GM21360 (cell line): ENCODE measurements around the gene CRYBB1.

Source experiments
- ATAC-seq: cut with Tn5 transposase; IDR thresholded peaks from one replicate; pipeline ENCODE4 v1.9.1; 2021; ENCODE audit warnings: mild to moderate bottlenecking, moderate library complexity; ENCODE audit not compliant: unreplicated experiment

Gene CRYBB1

DNA sequence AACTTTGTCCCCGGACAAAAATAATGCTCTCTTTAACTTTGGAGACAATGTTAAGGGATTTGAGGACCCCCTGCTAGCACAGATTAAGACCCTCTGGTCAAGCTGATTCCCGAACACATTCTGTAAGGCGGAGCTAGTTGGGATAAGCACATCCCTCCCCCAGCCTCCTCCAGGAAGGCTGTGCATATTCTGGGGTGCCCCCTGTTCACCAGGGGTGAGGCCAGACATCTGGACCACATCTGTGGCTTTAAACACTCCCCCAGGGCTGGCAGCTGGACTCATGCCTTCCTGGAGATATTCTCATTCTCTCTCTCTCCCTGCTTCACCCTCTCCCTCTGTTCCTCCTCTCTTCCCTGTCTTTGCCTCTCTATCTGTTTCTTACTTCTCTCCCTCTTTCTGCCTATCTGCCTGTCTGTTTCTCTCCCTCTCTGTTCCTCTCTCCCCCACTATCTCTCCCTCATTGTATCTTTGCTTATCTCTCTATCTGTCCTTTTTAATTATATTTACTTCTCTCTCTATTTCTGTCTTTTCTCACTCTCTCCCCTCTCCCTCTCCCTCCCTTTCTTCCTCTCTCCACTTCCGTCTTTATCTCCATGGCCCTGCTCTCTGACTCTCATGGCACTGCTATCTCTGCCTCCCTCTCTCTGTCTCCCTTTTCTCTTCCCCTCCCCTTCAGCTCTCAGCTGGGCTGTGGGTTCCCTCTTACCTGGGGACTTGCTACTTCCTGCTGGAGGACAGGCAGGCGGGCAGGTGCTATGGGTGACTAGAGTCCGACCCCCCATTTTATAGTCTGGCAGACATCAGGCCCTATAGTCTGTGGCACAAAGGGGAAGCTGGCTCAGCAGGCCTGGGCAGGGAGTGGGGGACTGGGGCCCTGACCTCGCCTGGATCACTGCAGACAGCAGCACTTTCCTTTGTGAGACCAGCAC is at the start of gene CRYBB1:
TSS of gene CRYBB1 (minus strand) at position 757 of the 929 bp plus-strand sequence. CDS start 1,708 bp downstream, outside the sequence.
- ATAC-seq, result no peak

DNA sequence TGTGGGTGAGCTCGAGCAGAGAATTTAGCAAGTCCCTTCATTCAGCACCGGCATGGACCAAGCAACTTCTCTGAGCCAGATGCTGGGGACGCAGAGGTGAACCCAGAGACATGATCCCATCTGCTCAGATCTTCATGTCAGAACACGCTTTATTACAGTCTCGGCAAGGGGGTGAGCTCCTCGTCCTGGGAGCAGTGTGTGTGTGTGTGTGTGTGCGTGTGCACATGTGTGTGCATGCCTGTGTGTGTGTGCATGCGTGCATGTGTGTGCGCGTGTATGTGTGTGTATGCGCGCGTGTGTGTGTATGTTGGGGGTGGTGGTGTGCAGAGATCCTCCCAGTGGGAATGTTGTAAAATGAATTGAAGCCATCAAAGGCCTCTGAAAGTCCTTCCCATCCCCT is 49.3 kb upstream of the CRYBB1 start:
- no peak for ATAC-seq

DNA sequence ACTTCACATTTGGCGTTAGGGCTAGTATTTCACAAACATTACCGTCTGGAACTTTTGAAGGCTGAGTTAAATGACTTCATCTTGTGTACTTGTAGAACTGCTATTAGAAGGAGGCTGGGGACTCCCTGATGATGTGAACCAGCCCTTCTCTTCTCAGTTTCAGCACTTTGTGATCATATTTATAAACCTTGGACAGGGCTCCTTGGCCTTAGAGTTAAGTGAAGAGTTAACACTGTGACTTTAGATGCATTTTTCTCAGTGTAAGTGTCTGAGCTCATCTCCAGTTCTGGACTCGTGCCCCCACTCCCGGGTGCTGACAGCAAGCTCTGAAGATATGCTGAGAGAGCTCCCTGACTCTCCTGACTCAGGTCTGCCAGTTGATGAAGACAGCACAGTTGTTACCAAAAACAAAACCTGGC is 48.0 kb upstream of the CRYBB1 start:
- ATAC-seq, result no peak

DNA sequence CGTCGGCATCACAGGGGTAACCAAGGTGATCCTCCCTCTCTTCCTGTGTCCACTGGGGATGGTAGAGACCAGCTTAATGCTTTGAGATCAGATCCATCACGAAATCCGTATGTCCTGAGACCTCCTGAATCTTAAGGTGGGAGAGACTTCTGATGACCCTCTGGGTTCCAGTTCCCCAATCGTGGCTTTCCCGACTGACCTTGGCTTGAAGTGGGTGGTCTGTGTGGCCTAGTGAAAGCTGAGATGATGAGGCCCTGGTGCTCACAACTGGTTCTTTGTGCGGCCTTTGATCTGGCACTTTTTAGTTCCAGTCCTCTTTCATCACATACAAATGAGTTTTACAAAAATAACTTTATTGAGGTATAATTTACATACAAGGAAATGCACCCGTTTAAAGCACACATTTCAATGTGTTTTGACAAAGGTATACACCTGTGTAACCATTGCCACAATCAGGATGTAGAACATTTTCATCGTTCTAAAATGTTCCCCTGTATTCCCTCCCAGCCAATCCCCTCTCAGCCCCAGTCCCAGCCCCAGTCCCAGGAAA is 45.6 kb upstream of the CRYBB1 start:
- no peak for ATAC-seq

DNA sequence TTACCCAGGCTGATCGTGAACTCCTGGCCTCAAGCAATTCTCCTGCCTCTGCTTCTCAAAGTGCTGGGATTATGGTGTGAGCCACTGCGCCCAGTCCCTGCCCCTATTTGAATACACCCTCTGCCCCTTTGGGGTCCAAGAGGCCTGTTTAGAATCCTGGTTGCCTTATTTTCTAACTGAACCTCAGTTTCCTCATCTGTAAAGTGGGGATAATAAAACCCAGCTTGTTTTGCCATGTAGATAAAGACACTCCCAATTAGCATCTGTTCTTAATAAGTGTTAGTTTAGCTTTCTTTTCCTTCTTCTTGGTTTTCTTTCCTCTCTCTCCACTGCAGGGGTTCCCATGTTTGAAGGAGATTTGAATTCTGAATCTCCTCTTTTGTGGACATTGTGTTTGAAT is 44.3 kb upstream of the CRYBB1 start:
- ATAC-seq, result no peak

DNA sequence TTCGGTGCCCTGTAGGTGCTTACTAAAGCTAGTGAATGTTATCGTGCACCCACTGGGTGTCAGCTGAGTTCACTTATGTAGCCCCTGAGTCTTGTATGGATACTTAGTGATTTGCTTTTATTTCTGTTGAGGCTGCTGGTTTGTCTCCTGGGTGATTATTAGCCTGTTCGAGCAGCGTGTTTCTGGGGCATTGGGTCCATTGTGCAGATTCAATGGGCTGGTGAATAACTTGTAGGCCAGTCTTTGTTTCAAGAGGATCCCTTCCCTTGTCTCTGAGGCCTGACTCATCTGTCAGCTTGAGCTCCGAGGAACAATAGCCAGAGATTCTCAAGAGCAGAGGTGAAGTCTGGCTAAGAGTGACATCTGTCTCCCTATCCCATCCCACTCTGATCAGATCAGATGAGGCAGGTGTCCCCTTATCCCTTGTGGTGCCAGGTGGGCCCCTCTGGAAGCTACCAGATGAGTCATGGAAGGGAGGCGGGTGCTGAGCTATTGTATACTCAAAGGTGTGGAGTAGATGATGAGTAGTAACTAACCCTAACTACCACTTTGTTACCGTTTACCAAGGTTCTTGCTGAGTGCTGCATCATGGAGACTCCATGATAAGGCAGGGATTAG is 43.2 kb upstream of the CRYBB1 start:
- no peak for ATAC-seq

DNA sequence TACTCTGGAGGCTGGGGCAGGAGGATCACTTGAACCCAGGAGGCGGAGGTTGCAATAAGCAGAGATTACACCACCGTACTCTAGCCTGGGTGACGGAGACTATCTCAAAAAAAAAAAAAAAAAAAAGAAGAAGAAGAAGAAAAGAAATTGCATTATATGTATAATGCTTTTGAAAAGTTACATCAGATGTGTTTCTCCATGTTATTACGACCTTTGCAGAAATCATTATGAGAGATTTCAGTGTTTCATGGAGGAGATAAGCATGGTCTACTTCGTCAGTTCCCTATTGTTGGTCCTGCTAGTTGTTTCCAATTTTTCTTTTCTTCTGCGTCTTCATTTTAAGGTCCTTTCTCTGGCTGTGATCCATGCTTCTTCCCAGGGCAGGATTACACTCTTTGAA is 42.5 kb upstream of the CRYBB1 start:
- ATAC-seq, result no peak

DNA sequence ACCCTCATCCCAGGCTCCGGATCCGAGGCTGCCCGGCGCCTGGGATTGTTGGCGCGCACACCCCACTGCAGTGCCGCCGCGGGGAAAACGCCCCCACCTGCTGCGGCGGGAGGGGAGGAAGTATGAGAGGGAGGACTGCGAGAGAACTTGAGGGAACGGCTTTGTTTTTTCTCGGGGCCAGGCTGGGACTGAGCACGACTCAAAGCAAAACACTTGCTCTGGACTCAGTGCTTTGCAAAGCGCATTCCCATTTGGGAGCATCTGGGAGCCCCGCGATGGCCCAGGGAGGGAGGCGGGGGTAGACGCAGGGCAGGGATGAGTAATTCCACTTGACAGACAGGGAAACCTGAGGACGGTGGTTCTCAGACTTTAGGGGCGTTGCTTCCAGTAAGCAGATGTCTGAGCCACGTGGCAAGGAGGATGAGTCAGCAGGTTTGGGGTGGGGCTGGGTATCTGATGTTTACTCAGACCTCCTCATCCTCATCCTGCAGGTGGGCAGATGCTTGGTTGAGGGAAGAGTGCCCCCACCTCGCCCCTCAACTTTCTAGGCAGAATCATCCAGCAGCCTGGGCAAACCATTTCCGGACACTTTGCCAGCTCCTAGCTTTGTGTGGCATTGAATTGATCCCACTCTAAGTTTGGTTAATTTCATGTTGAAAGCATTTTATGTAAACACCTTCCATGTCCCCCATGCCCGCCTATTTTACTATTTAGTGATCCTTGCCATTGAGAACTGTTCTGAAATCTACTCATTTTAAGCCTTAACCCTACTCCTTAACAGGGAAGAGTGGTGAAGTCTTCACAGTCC is 41.0 kb upstream of the CRYBB1 start:
- ATAC-seq, result no peak

DNA sequence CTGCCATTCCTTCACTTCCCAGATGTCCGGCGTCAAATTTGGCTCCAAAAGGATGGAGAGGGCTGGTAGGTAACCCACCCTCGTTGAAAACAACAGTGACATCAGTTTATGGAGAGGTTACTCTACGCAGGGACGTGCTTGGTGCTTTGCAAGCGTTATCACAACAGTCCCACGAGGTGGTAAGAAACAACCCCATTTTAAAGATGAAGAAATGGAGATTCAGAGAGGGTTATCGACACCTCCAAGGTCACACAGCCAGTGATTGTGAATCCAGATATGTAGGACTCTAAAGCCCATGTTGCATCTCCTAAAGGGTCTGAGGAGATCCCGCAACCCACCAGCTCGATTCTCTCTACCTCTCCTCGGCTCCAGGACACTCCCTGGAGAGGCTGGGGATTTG is 40.3 kb upstream of the CRYBB1 start:
- ATAC-seq, result no peak

DNA sequence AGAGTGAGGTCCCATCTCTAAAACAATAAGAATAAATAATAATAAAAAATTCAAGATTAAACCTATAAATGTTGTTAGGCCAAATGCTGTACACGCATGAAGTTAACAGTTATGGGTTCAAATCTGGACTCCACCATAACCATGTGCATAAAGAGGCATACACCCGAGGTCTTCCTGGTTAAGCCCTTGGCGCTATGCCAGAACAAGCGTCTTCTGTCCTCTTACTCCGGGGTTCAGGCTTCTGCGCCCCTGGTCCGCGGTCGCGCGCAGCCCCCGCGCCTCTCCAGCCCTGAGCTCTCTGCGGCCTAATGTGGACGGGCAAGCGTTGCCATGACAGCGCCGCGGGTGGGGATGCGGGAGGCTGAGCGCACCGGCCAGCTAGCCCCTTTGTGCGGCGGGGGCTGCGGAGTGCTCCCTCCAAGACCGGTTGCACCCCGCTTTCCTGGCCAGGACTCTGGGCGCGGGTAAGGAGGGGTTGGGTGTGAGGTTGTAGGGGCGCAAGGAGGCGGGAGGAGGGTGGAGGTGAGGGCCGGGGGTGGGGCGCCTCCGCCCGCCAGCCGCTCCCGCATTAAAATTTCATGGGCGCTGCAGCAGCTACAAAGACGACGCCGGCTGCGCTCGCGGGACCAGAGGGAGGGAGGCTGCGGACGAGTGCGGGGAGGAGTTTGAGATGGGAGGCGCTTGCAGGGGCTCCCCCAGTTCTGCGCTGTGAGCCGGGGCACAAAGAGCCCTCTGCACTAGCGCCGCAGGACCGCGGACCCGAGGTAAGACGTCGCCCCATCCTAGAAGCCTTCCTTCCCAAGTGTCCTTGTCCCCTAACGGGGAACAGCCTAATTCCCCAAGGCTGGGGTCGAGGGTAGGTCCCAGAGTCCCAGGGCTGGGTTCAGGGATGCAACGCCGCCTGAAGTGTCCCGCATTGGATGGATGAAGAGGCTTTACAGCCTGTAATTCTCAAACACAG is 39.3 kb upstream of the CRYBB1 start, which contains the start of gene MIAT:
TSS of gene MIAT (plus strand) at position 698 of the 961 bp plus-strand sequence.
- ATAC-seq, result no peak

DNA sequence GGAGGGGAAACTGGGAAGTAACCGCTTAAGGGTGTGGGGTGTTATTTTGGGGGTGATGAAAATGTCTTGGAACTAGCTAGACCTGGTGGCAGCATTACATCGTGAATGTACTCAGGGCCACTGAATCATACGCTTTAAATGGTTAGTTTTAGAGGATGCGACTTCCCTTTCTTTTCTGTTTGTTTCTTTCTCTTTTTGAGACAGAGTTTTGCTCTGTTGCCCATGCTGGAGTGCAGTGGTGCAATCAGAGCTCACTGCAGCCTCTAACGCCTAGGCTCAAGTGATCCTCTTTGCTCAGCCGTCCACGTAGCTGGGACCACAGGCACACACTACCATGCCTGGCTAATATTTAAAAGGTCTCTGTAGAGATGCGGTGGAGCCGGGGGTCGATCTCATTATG is 34.0 kb upstream of the CRYBB1 start:
- ATAC-seq, result no peak

DNA sequence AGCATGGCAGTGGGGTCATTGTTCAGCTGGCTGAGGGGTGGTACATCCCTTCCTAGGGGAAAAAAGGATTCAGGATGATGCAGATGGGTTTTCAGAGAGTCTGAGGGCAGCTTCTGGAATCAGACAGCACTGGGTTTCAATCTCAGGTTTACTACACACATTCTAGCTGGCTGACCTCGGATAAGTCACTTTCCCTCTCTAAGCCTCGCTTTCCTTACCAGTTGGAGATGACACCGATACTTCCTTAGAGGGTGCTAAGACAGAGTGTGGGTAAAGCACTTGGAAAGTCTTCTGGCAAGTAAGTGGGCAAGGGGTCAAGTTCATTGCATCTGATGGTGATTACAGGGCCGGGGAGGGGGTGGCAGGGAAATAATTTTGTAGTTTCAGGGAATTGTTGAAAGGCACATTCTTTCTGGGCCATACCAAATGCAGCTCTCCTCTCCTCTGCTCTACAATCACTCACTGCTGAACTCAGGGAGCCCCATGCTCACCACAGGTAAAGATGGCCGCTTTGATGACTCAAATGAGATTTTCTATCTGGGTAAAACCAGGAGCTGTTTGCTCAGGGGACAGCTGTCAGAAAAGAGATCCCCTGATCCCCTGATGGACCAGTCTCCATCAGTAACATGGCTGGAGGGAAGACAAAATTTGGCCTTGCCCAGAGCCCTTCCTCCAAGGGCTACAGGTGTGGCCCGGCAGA is 33.0 kb upstream of the CRYBB1 start:
- no peak for ATAC-seq

DNA sequence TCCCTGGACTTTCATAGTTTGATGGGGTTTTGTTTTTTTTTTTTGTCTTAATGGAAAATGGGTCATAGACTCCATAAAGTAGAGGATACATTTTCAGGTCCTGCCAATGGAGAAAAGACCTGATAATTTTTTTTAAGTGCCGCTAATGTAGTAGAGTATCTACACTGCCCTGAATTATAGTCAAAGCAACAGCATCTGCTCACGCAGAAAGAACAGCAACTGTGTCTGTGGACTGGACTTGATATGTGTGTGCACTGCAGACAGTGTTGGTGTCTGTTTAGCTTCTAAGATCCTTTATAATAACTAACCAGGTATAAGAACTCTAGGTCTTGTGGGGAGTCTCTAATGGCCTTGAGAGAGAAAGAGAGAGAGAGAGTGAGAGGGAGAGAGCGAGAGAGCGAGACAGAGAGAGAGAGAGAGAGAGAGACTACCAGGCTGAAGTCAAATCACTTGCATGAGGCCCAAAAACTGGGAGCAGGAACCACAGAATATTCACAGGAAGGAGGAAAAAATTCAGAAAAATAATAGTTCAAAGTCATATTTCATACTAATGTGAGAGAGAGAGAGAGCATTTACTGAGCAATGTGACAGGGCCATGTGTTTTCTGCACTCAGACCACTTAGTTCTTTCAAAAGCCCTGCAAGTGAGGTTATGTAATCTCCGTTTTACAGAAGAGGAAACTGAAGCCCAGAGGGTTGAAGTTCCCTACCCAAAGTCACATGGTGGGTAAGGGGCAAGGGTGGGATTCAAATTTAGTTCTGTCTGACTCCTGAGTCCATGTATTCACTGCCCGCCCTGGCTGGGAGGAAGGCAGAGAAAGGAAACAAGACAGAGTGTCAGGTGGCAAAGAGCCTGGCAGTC is 30.9 kb upstream of the CRYBB1 start:
- ATAC-seq, result no peak

DNA sequence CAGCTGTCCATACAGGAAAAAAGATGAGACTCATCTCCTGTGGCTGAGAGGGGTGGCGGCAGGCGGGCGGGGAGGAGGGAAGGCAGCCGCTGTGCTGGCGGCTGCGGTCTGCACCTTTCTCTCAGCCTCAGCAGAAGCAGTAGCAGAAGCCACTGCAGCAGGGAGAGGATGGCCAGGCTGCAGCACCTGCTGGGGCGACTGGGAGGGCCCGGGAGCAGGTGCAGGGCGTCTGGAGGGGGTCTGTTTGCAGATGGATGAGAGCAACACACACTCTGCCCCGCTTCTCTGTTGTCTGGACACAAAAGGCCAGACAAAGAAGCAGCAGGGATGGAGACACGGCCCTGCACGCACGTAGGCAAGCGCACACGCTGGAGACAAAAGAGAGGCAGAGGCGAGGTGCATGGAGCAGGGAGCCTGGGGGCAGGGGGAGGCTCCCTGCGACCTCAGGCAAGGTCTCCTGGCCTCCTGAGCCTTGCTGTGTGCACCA is 30.2 kb upstream of the CRYBB1 start:
- no peak for ATAC-seq

DNA sequence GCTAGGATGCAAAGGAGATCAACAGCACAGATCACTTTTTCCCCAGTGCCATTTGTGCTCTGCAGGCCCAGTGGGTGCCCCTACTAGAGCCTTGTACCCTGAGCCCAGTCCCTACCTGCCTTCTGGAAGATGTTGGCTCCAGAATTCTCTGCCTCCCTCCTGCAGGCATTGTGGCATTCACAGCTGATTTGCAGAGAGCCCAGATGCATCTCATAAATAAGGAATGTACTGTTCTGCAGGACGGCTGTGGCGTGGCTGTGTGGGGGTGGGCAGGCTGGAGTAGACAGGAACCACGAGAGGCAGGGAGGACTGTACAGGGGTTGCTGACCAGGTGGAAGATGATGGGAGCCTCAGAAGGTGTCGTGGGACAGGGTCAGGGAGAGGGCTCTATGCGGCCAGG is 28.3 kb upstream of the CRYBB1 start:
- ATAC-seq, result no peak

DNA sequence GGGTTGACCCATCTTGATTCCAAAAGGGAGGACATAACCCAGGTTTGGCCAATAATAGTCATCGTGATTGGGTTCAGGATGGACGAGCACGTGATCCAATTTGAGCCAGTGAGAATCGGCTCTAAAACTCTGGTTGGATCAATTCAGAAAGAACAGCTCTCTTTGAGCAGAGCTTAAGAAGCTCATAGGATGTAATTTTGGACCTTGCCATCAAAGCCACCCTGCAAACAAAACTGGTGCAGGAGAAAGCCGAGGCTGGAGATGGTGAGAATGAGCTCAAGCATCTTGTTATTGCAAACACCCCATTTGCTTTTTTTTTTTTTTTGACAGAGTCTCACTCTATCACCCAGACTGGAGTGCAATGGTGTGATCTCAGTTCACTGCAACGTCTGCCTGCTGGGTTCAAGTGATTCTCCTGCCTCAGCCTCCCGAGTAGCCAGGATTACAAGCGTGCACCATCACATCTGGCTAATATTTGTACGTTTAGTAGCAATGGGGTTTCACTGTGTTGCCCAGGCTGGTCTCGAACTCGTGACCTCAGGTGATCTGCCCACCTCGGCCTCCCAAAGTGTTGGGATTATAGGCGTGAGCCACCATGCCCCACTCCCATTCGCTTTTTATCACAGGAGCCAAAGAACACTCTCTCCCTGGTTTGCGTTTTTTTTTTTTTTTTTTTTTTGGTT is 25.7 kb upstream of the CRYBB1 start:
- ATAC-seq, result no peak
